Measurements from ENCODE around the gene DIP2C.

- TF ChIP-seq CTCF (IDR thresholded peaks at IDR 0.05): no peak
- TF ChIP-seq POLR2A (IDR thresholded peaks at IDR 0.05): no peak
These were observed 293.4 kb downstream of the DIP2C start for GRCh38 chr10:396107-396506.
